HEK293 (cell line): ENCODE results near the gene CFAP65.
A peak's percentile ranks its signal among the peaks of the same experiment; 100 is the strongest.

Experiments used
- CTCF ChIA-PET: fragments of 350-600 bp; formaldehyde crosslinking; extraction: SDS; loops from one replicate; lab custom pipeline; 2021; ENCODE audit warnings: antibody characterized with exemption; lab: Yijun Ruan, JAX
- POLR2A ChIA-PET: fragments of 300-600 bp; formaldehyde crosslinking; extraction: SDS; loops from one replicate; lab custom pipeline; 2020; ENCODE audit warnings: antibody characterized with exemption, inconsistent platforms; lab: Yijun Ruan, JAX
- H3K27ac ChIP-seq: fragments of 200-500 bp; sonication (Bioruptor generic); 2 replicates; pipeline ENCODE4 v1.5.1; 2014; ENCODE audit warnings: low read depth, low read length, control low read depth, inconsistent platforms; ENCODE audit errors: extremely low read depth
- H3K36me3 ChIP-seq, 2 experiments: fragments of 200-500 bp in 1 of 2; sonication (Bioruptor generic) in 1 of 2; 1 replicate in 1 of 2; 2 replicates in 1 of 2; pipeline ENCODE4 v1.5.1; 2014 to 2017; ENCODE audit warnings: inconsistent platforms in 2 of 2, low read length in 2 of 2; ENCODE audit not compliant: control insufficient read depth in 2 of 2, insufficient read depth in 1 of 2
- H3K4me1 ChIP-seq: fragments of 200-500 bp; sonication (Bioruptor generic); 2 replicates; pipeline ENCODE4 v1.5.1; 2014; ENCODE audit warnings: mild to moderate bottlenecking, low read length, inconsistent platforms; ENCODE audit not compliant: control insufficient read depth, insufficient read depth
- H3K4me3 ChIP-seq: 2 replicates; pipeline ENCODE4 v1.5.1; 2011; ENCODE audit warnings: low read depth, mild to moderate bottlenecking, control low read depth, low read length, moderate library complexity
- H3K9me3 ChIP-seq: fragments of 200-500 bp; sonication (Bioruptor generic); 2 replicates; pipeline ENCODE4 v1.5.1; 2014; ENCODE audit warnings: low read depth, low read length, inconsistent platforms; ENCODE audit not compliant: control insufficient read depth, insufficient read depth
- KLF1 ChIP-seq: fragments of 450-650 bp; formaldehyde crosslinking; IDR thresholded peaks from 2 replicates; pipeline ENCODE4 v1.5.1; 2016; ENCODE audit warnings: missing biosample characterization, missing genetic modification characterization
- KLF9 ChIP-seq: fragments of 450-650 bp; formaldehyde crosslinking; IDR thresholded peaks from 2 replicates; pipeline ENCODE4 v1.5.1; 2016; ENCODE audit warnings: missing biosample characterization, missing genetic modification characterization, low read depth
- PRDM1 ChIP-seq: fragments of 450-650 bp; formaldehyde crosslinking; IDR thresholded peaks from 2 replicates; pipeline ENCODE4; 2016; ENCODE audit warnings: missing biosample characterization, missing genetic modification characterization
- TRIM28 ChIP-seq: IDR thresholded peaks from 2 replicates; pipeline ENCODE4 v1.6.1; 2011; ENCODE audit warnings: low read length, control low read depth, borderline replicate concordance
- ZBTB1 ChIP-seq: fragments of 450-650 bp; formaldehyde crosslinking; IDR thresholded peaks from 2 replicates; pipeline ENCODE4 v1.5.1; 2016; ENCODE audit warnings: missing biosample characterization, missing genetic modification characterization
- ZBTB48 ChIP-seq: fragments of 450-650 bp; formaldehyde crosslinking; IDR thresholded peaks from 2 replicates; pipeline ENCODE4 v1.5.1; 2016; ENCODE audit warnings: missing biosample characterization, missing genetic modification characterization
- ZFP37 ChIP-seq: fragments of 450-650 bp; formaldehyde crosslinking; IDR thresholded peaks from 2 replicates; pipeline ENCODE4 v1.5.1; 2016; ENCODE audit warnings: missing biosample characterization, missing genetic modification characterization
- ZNF112 ChIP-seq: fragments of 450-650 bp; formaldehyde crosslinking; IDR thresholded peaks from 2 replicates; pipeline ENCODE4 v1.5.0; 2017; ENCODE audit warnings: missing biosample characterization, missing genetic modification characterization
- ZNF138 ChIP-seq: fragments of 450-650 bp; formaldehyde crosslinking; IDR thresholded peaks from 2 replicates; pipeline ENCODE4 v1.5.1; 2016; ENCODE audit warnings: missing biosample characterization, missing genetic modification characterization, borderline replicate concordance
- ZNF202 ChIP-seq: fragments of 450-650 bp; formaldehyde crosslinking; IDR thresholded peaks from 2 replicates; pipeline ENCODE4 v1.5.1; 2016; ENCODE audit warnings: missing biosample characterization, missing genetic modification characterization, borderline replicate concordance
- ZNF324 ChIP-seq: fragments of 450-650 bp; formaldehyde crosslinking; IDR thresholded peaks from 2 replicates; pipeline ENCODE4 v1.5.1; 2016; ENCODE audit warnings: missing biosample characterization, missing genetic modification characterization
- ZNF610 ChIP-seq: fragments of 450-650 bp; formaldehyde crosslinking; IDR thresholded peaks from 2 replicates; pipeline ENCODE4 v1.5.1; 2016; ENCODE audit warnings: missing biosample characterization, missing genetic modification characterization, borderline replicate concordance
- ZNF654 ChIP-seq: fragments of 450-650 bp; formaldehyde crosslinking; IDR thresholded peaks from 2 replicates; pipeline ENCODE4 v1.5.1; 2016; ENCODE audit warnings: low read depth, missing biosample characterization, missing genetic modification characterization
- ZNF837 ChIP-seq: fragments of 450-650 bp; formaldehyde crosslinking; IDR thresholded peaks from 2 replicates; pipeline ENCODE4 v1.5.1; 2016; ENCODE audit warnings: missing biosample characterization, missing genetic modification characterization
- TF ChIP-seq, protein P1 (sequence below): fragments of 450-650 bp; formaldehyde crosslinking; IDR thresholded peaks from 2 replicates; pipeline ENCODE4 v1.5.1; 2016; ENCODE audit warnings: missing biosample characterization, missing genetic modification characterization
- TF ChIP-seq, protein P2 (sequence below): fragments of 450-650 bp; formaldehyde crosslinking; IDR thresholded peaks from 2 replicates; pipeline ENCODE4 v1.5.1; 2017; ENCODE audit warnings: missing biosample characterization, missing genetic modification characterization
- TF ChIP-seq, protein P3 (sequence below): fragments of 450-650 bp; formaldehyde crosslinking; IDR thresholded peaks from 2 replicates; pipeline ENCODE4 v1.5.1; 2016; ENCODE audit warnings: missing biosample characterization, missing genetic modification characterization
- TF ChIP-seq, protein P4 (sequence below): fragments of 450-650 bp; formaldehyde crosslinking; IDR thresholded peaks from 2 replicates; pipeline ENCODE4 v1.5.1; 2016; ENCODE audit warnings: missing biosample characterization, missing genetic modification characterization
- TF ChIP-seq, protein P5 (sequence below): fragments of 450-650 bp; formaldehyde crosslinking; IDR thresholded peaks from 2 replicates; pipeline ENCODE4 v1.5.1; 2016; ENCODE audit warnings: missing biosample characterization, missing genetic modification characterization
- TF ChIP-seq, protein P6 (sequence below): fragments of 450-650 bp; formaldehyde crosslinking; IDR thresholded peaks from 2 replicates; pipeline ENCODE4 v1.5.1; 2016; ENCODE audit warnings: missing biosample characterization, missing genetic modification characterization

Gene CFAP65

DNA sequence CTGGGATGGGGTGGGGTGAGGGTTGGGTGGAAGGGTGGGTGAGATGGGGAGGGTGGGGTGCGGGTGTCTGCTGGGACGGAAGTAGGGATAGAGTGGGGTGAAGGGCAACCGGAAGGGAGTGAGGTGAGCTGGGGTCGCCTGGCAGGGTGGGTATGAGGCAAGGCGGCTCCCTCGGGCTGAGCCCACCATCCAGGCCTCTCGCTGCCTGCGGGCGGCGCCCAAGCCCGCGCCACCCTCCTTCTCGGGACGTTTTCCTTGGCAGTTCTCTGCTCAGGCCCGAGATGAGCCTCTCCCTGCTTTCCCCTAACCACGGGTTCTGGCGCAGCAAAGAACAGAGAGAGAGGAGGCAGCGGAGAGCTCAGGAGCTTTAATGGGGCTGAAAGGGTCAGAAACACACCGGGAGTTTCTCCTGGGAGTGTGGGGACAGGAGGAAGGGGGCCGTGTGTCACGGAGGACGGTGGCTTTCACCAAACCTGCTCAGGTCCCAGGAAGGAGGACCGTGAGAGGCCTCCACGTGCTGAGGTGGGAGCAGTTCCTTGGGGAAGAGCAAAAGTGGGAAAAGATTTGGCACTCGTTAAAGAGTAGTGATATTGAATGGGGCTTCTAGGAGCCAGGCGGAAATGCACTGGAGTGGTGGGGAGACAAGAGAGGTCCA, 60.5 kb downstream of the CFAP65 start:
- POLR2A ChIA-PET = no interaction called here
- H3K27ac ChIP-seq = no peak overlapping the region
- CTCF ChIA-PET = interaction anchor here (0.5 to 4.2 kb wide), 69 partner anchors 7 to 538 kb away, joined by 3 to 65 read pairs (median 4); partner anchors contain the start of gene CRYBA2
- H3K4me1 ChIP-seq = 0 out of 2 replicates have a peak, but pooled peaks cover 2% of the 10 kb centered on the region
- TF ChIP-seq, protein P1, sequence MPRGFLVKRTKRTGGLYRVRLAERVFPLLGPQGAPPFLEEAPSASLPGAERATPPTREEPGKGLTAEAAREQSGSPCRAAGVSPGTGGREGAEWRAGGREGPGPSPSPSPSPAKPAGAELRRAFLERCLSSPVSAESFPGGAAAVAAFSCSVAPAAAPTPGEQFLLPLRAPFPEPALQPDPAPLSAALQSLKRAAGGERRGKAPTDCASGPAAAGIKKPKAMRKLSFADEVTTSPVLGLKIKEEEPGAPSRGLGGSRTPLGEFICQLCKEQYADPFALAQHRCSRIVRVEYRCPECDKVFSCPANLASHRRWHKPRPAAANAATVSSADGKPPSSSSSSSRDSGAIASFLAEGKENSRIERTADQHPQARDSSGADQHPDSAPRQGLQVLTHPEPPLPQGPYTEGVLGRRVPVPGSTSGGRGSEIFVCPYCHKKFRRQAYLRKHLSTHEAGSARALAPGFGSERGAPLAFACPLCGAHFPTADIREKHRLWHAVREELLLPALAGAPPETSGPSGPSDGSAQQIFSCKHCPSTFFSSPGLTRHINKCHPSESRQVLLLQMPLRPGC (tag by site-specific recombination) = no peak
- TF ChIP-seq ZNF610 (tag by site-specific recombination) (no peak), KLF1 (tag by site-specific recombination) (peak; percentile 83)
- H3K36me3 ChIP-seq = no peaks in the 10 kb centered on the region
- H3K9me3 ChIP-seq = no peaks in the 10 kb centered on the region
- no peak overlapping the region for H3K4me3 ChIP-seq

DNA sequence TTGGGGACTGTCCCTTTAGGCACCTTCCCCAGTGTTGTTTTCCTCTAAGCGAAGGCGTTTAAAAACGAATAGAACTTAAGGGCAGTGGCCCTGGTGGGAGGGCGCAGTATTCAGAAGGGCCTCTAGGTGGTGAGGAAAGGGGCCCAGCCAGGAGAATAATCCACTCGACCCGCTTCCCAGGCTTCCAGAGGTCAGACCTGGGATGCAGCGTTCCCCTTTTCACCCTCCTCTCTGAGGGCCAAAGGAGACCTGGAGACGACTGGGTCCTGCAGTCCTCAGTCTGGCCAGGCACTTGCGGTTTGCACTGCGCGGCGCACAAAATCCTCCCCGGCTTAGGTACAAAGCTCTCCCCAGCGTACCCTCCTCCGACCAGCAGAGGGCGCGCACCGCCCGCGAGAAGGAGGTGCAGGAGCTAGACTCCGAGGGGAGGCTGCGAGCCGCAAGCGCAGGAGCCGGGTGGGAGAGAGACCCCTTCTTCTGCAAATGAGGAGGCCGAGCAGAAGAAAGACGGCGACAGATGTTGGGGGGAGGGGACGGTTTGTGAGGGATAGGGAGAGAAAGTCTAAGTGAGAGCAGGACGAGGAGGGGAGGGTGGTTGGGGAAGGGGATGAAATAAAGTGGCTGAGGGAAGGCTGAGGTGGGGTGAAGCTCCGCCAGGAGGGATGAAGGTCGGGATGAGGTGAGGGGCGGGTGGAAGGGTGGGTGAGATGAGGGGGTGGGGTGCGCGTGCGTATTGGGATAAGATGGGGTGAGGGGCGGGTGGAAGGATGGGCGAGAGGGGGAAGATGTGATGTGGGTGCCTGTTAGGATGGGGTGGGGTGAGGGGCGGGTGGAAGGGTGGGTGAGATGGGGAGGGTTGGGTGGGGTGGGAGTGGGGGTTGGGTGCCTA, 61.2 kb downstream of the CFAP65 start:
- ChIA-PET POLR2A (interaction anchor here (1.0 kb wide), 1 partner anchor 17 kb away, joined by 4 read pairs; no protein-coding TSS in a partner anchor), CTCF (interaction anchor here (0.5 to 4.2 kb wide), 73 partner anchors 8 to 537 kb away, joined by 3 to 65 read pairs (median 4); partner anchors contain the start of genes CRYBA2 and WNT10A)
- Histone ChIP-seq H3K9me3 (no peaks in the 10 kb centered on the region), H3K4me1 (0 out of 2 replicates have a peak, but pooled peaks cover 2% of the 10 kb centered on the region), H3K4me3 (peak overlapping the region; percentile 42), H3K36me3 (no peaks in the 10 kb centered on the region), H3K27ac (no peak overlapping the region; the same call in 1 of the 2 replicates)
- TF ChIP-seq ZNF654 (tag by site-specific recombination) = peak; percentile 84
- TF ChIP-seq ZBTB1 (tag by site-specific recombination) = no peak
- TF ChIP-seq TRIM28 = peak; percentile 34; the same call in 1 of the 2 replicates
- TF ChIP-seq, protein P2, sequence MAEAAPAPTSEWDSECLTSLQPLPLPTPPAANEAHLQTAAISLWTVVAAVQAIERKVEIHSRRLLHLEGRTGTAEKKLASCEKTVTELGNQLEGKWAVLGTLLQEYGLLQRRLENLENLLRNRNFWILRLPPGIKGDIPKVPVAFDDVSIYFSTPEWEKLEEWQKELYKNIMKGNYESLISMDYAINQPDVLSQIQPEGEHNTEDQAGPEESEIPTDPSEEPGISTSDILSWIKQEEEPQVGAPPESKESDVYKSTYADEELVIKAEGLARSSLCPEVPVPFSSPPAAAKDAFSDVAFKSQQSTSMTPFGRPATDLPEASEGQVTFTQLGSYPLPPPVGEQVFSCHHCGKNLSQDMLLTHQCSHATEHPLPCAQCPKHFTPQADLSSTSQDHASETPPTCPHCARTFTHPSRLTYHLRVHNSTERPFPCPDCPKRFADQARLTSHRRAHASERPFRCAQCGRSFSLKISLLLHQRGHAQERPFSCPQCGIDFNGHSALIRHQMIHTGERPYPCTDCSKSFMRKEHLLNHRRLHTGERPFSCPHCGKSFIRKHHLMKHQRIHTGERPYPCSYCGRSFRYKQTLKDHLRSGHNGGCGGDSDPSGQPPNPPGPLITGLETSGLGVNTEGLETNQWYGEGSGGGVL = peak; percentile 45
- no peak for TF ChIP-seq ZNF324 (tag by site-specific recombination)
- peak; percentile 6; the same call in 1 of the 2 replicates for TF ChIP-seq PRDM1 (tag by site-specific recombination)
- TF ChIP-seq, protein P3, sequence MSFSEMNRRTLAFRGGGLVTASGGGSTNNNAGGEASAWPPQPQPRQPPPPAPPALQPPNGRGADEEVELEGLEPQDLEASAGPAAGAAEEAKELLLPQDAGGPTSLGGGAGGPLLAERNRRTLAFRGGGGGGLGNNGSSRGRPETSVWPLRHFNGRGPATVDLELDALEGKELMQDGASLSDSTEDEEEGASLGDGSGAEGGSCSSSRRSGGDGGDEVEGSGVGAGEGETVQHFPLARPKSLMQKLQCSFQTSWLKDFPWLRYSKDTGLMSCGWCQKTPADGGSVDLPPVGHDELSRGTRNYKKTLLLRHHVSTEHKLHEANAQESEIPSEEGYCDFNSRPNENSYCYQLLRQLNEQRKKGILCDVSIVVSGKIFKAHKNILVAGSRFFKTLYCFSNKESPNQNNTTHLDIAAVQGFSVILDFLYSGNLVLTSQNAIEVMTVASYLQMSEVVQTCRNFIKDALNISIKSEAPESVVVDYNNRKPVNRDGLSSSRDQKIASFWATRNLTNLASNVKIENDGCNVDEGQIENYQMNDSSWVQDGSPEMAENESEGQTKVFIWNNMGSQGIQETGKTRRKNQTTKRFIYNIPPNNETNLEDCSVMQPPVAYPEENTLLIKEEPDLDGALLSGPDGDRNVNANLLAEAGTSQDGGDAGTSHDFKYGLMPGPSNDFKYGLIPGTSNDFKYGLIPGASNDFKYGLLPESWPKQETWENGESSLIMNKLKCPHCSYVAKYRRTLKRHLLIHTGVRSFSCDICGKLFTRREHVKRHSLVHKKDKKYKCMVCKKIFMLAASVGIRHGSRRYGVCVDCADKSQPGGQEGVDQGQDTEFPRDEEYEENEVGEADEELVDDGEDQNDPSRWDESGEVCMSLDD = peak; percentile 55; the same call in 1 of the 2 replicates
- TF ChIP-seq, protein P4, sequence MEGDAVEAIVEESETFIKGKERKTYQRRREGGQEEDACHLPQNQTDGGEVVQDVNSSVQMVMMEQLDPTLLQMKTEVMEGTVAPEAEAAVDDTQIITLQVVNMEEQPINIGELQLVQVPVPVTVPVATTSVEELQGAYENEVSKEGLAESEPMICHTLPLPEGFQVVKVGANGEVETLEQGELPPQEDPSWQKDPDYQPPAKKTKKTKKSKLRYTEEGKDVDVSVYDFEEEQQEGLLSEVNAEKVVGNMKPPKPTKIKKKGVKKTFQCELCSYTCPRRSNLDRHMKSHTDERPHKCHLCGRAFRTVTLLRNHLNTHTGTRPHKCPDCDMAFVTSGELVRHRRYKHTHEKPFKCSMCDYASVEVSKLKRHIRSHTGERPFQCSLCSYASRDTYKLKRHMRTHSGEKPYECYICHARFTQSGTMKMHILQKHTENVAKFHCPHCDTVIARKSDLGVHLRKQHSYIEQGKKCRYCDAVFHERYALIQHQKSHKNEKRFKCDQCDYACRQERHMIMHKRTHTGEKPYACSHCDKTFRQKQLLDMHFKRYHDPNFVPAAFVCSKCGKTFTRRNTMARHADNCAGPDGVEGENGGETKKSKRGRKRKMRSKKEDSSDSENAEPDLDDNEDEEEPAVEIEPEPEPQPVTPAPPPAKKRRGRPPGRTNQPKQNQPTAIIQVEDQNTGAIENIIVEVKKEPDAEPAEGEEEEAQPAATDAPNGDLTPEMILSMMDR (tag by site-specific recombination) = peak; percentile 99
- TF ChIP-seq ZNF112 (tag by site-specific recombination) = no peak
- TF ChIP-seq KLF9 = no peak
- TF ChIP-seq, protein P5, sequence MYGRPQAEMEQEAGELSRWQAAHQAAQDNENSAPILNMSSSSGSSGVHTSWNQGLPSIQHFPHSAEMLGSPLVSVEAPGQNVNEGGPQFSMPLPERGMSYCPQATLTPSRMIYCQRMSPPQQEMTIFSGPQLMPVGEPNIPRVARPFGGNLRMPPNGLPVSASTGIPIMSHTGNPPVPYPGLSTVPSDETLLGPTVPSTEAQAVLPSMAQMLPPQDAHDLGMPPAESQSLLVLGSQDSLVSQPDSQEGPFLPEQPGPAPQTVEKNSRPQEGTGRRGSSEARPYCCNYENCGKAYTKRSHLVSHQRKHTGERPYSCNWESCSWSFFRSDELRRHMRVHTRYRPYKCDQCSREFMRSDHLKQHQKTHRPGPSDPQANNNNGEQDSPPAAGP (tag by site-specific recombination) = peak; percentile 62; the same call in 1 of the 2 replicates
- TF ChIP-seq, protein P6, sequence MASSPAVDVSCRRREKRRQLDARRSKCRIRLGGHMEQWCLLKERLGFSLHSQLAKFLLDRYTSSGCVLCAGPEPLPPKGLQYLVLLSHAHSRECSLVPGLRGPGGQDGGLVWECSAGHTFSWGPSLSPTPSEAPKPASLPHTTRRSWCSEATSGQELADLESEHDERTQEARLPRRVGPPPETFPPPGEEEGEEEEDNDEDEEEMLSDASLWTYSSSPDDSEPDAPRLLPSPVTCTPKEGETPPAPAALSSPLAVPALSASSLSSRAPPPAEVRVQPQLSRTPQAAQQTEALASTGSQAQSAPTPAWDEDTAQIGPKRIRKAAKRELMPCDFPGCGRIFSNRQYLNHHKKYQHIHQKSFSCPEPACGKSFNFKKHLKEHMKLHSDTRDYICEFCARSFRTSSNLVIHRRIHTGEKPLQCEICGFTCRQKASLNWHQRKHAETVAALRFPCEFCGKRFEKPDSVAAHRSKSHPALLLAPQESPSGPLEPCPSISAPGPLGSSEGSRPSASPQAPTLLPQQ (tag by site-specific recombination) = 0 out of 2 replicates have a peak, but pooled peaks have one; percentile 35
- TF ChIP-seq ZNF837 (tag by site-specific recombination) = no peak
- peak; percentile 64; the same call in 1 of the 2 replicates for TF ChIP-seq ZBTB48 (tag by site-specific recombination)
- 0 out of 2 replicates have a peak, but pooled peaks have one; percentile 56 for TF ChIP-seq ZFP37
- no peak for TF ChIP-seq ZNF138 (tag by site-specific recombination)
- TF ChIP-seq ZNF202 (tag by site-specific recombination) = no peak
